NCI-H1436 (cell line): ENCODE measurements around the gene IDS.
"Not testable (repeated sequence)": the region's sequence is repeated elsewhere in the genome, so short reads cannot be mapped to it uniquely, and the experiment has no call there.

Source experiments
- DNase-seq: peaks from one replicate; lab custom pipeline; 2025; lab: John Stamatoyannopoulos, UW

Gene IDS

GRCh38 chrX:149498767-149499166, 6.3 kb downstream of the IDS start:
- DNase-seq = no peak

DNA sequence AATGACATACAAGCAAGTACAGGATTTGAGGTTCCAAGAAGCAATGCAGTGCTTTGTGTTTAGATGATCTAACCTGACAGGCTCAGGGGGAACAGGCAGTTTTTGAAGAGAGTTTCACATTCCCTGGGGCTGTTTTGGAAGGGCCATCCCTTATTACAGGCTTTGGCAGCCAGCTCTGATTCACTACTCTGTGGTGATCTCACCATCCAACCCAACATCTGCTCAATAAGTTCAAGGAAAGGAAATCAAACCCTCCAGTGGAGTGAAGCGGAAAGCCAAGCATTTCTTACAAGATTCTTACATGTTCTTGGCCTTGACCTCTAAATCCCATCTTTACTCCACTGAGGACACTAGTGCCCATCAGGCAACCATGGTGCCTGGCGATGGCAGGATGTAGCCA, 7.5 kb downstream of the IDS start:
- DNase-seq = no peak

- DNase-seq = no peak
Observed at GRCh38 chrX:149497054-149497453, 8.1 kb downstream of the IDS start.

GRCh38 chrX:149495573-149496071, 9.5 kb downstream of the IDS start:
- DNase-seq = no peak

- DNase-seq = no peak
Observed at GRCh38 chrX:149494844-149495565, 10.1 kb downstream of the IDS start.

- DNase-seq = no peak
Observed at GRCh38 chrX:149493567-149494562, 11.2 kb downstream of the IDS start.

- no peak for DNase-seq
Observed at GRCh38 chrX:149491812-149492211, 13.3 kb downstream of the IDS start.

DNA sequence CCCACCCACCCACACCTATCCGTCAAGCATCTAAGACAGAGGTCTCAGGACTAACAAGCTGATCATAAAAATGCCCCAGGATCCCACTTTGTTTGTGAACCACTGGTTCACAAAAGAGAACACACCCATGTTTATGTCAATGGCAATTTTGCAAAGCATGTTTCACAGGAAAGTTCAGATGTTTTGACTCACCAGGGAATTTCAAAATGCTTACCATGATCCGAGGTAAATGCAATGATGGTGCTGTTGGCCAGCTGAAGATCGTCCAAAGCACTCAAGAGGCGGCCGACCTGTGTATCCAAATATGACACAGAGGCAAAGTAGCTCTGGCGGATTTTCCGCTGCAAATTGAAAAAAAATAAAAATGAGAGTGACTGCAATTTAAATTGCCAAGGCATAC, 15.0 kb downstream of the IDS start:
- no peak for DNase-seq

DNA sequence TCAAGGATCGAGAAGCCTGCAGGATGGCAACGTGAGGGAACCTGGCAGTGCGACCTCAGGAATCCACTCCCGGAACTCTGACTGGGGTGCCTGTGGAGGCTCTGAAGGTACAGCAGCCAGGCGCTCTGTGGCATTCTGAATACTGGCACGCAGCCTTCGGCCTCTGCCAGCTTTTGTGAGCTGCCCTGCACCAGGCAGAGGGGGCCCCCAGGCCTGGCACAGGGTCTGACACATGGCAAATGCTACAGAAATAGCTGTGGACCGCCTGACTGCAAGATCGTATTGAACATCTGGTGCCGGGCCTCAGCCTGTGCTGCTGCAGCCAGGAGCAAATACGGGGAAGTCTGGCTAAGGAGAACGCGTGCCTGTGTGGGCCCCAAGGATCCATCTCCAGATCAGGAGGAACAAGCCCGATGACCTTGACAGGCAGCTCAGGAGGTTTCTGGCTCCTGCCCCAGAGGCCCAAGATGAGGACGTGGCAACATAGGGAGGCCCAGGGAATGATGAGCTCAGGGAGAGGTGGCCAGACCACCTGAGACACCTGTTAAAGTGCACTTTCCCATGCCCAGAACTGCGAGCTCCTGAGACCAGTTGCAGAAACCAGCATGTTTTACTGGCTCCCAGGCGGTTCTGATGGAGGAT, 16.6 kb downstream of the IDS start:
- DNase-seq = not testable (repeated sequence)

- not testable (repeated sequence) for DNase-seq
Observed at GRCh38 chrX:149488008-149488407, 17.1 kb downstream of the IDS start.

DNA sequence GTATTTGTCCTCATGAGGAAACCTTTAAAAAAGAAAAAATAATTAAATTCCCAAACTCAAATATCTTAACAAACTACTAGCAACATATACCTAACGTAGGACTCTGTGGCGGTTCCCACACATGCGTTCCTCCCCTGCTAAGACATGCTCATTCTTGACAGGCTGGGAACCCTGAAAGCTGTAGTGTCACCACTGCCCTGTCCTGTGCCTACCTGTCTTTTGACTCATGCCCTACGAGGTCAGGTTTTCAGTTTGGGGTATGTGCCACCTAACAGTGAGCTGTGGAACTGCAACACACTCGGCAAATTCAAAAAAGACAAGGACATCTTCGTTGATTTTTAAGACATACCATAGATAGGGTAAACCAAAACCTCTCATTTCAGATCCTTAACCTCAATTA, 17.8 kb downstream of the IDS start:
- DNase-seq = no peak

DNA sequence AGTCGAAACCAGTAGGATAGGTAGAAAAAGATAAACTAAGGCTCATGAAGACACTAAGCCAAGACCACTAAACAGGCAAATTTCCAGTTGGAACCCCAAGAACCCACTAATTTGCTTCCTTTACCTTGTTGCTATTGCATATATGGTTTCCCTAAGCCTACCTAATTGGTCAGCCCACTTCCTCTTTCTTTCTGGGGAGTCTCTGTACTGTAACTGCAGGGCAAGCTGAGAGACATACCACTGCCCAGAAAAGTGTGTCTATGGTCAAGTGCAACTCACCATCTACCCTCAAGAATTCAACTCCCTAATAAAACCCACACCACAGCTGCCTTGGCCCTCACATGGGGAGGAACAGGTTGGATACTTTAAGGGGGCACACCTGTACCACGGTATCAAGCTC, 28.6 kb downstream of the IDS start:
- no peak for DNase-seq

GRCh38 chrX:149473966-149474365, 31.1 kb downstream of the IDS start:
- no peak for DNase-seq

DNA sequence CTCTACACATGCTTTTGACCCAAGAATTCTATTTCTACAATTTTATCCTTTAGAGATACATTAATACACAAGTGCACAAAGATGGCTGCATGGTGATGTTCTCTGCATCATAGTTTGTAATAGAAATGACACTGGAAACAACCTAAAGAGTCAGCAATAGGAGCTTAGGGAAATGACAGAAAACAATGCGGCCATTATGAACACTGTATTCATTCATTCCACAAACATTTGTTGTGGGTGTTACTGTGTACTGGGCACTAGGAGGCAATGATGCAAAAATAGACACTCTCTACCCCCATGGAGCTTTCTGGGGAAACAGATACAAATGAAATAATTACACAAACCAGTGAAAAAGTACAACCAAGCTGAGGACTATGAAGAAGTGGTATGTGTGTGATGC, 32.0 kb downstream of the IDS start:
- no peak for DNase-seq

DNA sequence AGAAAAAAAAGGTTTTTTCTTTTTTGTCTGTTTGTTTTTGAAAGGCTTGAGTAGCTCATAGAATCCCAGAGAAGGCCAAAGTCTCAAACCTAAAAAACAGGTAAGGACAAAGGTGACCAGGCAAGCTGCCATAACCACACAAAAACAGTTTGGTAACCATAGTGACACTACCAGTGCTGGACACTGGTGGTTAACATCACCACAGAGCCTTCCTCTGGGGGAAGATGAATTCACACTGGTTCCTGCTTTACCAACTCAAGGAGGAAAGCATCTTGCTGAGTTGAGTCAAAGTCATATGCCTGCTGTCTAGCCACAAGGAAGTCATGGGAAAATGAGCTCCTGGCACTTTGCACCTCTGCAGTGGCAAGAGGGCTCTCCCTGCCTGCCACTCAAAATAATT, 32.5 kb downstream of the IDS start:
- DNase-seq = no peak

DNA sequence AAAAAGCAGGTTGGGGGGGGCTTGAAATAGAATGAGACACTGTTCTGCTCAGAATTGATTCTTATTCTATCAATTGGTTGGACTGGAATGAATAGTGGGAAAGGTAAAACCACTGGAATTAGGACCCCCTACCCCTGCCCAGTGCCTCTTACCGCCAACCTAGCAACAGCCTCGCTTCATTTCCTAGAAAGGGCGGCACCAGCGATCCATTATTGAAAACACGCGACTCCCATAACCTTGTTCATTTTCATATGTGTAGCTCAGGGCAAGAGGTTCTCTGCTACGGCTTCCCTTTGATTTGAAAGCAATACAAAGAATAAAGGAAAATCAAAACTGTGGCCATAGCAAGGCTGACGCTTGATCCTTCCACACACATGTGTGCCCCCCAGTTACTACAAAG, 33.7 kb downstream of the IDS start:
- no peak for DNase-seq

- peak; percentile 76 for DNase-seq
Observed at GRCh38 chrX:149470955-149471354, 34.2 kb downstream of the IDS start.

DNA sequence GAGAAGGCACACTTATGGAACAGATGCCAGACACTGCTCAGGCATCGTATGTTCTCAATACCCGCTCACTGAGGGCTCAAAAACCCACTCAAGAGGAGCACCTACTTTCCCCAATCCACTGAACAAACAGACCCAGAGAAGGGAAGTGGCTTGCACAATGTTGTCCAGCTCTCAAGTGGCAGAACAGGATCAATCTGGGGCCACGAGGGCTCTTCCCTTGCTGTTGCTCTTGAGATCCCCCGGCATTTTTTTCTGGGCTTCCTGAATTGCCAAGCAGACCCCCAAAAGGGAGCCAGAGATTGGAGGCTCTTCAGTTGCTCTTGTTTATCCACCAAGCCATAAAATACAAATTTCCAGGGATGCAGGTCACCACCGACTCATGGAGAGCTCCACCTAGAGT, 35.7 kb downstream of the IDS start:
- no peak for DNase-seq

- no peak for DNase-seq
Observed at GRCh38 chrX:149467920-149468319, 37.2 kb downstream of the IDS start.

- DNase-seq = no peak
Observed at GRCh38 chrX:149467461-149467860, 37.6 kb downstream of the IDS start.

DNA sequence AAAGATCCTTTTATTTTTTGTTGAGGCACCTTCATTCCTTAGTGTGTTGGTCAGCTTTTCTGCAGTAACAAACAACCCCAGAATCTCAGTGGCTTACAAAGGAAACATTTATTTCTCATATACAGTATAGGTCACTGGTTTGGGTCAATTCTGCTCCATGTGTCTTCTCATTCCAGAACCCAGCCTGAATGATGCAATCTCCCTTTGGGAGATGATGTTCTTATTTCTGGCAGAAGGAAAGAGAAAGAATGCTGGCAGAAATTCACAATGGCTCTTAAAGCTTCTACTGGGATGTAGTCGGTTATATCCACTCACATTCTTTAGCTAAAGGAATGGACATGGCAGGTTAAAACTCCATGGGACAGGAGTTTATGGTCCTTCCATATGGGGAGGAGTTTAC, 42.3 kb downstream of the IDS start:
- DNase-seq = no peak

DNA sequence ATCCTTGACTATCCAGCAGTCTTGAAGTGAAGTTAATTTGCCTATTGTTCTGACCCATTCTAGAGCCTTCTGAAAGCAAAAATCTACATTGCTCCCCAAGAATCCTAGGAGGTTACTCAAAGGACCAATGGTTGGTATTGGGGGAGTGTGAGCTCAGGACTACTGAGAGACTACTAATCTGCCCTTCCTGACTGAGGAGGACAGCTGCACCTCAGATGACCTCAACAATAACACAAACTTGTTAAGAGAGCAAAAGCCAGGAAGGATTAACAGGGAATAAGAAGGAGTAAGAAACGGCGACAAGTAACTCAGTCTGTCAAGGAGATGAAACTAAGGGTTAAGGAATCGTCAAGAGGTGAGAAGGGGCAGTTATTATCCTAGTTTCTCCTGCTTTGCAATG, 43.4 kb downstream of the IDS start:
- DNase-seq = no peak

DNA sequence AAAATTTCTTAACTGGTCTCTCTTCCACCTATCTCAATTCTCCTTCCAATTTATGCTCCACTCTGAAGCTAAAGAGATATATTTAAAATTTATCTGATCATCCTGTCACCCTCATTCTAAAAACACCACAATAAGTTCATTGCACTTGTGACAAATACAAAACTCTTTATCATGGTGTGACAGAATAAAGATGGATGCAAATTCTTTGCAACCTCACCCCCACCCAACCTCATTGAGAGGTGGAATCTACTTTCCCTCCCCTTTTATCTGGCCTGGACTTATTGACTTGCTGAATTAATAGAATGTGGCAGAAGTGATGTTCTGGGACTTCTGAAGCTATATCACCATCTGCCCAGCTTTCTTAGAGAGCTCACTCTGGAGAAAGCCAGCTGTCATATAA, 46.5 kb downstream of the IDS start:
- DNase-seq = no peak
